Inflammatory macrophage (primary cell): Measurements from ENCODE around the gene POLR1F.
A peak's percentile ranks its signal among the peaks of the same experiment; 100 is the strongest.
"Not testable (repeated sequence)": the region's sequence is repeated elsewhere in the genome, so short reads cannot be mapped to it uniquely, and the experiment has no call there.

Source experiments
- DNase-seq, 2 donors: peaks; one replicate each; pipeline ENCODE4 v3.0.0-alpha.2; 2020 to 2022
- total RNA-seq, 18 experiments: gene quantifications; one replicate each; lab custom pipeline; 2026; ENCODE audit warnings: mixed read lengths in 6 of 18, inconsistent platforms in 2 of 18; lab: John Stamatoyannopoulos, UW

Gene POLR1F
- total RNA-seq = 19.8 to 49.5 (median 33.6) reads per million in 18 experiments

DNA sequence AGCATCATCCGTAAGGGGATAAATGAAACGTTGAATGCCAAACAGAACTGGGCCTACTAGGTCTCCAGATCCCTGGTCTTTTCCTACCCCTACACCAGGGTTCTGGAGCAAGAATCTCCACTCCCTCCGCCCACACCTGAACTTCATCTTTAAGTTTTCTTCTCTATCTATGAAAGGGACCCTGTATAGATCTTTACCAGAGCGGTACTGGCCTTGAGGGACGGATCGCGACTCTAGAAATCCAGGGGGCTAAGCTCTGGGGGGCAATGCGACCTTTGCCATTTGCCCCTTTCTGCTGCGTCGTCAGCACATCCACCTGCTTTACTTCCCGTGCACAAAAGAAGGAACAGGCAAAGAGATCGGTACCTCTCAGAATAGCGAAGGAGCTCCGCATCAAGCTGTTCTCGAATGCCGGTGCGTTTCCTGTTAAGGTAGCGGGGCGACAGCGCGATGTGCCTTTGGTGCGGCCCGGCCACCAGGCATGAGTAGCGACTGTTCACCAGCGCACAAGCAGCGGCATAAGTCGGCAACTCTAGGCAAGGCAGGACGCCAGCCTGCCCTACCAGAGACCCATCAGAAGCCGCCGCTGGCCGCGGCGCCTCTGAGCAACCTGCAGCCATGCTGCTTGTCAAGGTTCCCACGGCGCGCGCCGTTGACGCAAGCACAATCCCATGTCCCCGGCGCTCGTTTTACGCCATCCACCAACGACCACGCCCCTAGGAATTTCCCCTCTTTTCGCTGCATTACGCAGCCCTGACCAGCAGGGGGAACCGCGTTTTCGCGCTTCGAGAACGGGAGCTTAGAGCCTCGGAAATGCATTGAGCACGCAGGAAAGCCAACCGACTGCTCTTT is at the start of gene POLR1F:
TSS of gene POLR1F (minus strand) at position 641 of the 852 bp plus-strand sequence. CDS start at position 620, 21 bp downstream.
- DNase-seq = peak; percentile 96 to 98

DNA sequence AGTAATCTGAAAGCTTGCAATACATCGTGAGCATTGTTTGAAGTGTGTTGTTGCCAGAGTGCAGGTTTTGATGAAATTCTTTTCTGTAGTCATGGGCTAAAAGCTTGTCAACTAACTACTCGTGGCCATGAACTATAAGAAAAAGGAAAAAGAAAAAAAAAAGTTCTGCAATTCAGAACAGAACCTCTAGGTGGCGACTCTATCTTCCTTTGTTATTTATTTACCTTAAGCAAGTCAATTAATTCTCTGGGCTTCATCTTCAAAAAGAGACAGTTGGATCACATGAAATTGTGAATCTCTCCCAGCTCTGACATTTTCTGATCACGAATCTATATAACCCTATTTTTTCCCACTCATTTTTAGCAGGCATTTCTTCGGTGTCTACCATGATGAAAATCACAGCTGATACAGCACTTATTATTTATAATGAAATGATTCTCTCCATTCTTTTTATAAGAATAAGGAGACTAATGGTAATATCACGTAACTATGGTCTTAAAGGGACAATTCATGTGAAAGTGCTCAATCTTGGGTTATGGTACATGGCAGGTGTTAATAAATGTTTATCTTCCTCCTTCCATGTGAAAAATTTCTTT is 45.8 kb upstream of the POLR1F start:
- peak; percentile 38 to 79 for DNase-seq

- no peak for DNase-seq
These were observed 43.2 kb upstream of the POLR1F start for GRCh38 chr7:19752020-19752419.

DNA sequence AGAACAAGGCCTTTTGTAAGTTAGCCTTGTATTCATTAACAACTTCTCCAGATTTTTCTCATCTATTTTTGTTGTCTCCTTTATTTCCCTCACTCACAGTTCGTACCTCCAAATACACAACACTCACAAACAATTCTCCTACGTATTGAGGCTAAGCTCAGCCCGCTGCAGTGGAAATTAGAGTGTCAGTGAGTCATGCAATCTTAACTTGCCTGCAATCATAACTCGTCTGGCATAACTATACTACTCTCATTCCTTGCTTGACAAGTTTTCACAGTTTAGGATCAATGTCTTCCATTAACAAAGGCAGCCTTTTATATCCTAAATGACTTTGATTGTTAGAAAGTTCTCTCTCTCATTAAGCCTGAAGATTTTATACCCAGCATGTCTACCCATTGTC is 40.8 kb upstream of the POLR1F start:
- no peak for DNase-seq

DNA sequence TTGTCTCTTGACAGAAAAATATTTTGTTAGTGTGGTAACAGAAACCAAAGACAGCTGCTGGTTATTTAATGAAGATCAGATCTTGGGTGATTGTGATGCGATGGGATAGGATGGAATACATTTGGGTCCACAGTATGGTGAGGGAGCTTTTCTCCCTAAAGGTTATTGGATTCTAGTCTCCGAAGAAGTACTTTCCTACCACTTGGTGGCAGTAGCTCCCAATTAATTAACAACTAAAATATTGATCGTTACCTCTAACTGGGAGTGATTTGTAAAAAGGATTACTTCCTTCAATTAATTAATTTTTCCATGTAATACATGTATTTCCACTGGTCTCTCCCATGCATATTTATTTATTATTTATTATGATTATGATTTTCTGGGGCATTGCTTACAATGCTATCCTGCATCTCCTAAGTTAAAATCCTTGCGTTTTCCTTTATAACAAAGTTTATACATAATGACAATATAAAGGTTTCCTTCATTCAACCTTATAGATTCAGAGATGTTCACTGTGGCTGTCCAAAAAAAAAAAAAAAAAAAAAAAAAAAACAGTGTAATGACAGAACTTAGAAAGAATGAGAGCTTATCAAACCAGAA is 39.0 kb upstream of the POLR1F start:
- DNase-seq = peak in 1 of 2 donors; percentile 27

- DNase-seq = no peak
These were observed 35.2 kb upstream of the POLR1F start for GRCh38 chr7:19744075-19744474.

GRCh38 chr7:19728716-19729115 is 19.9 kb upstream of the POLR1F start:
- DNase-seq = no peak

DNA sequence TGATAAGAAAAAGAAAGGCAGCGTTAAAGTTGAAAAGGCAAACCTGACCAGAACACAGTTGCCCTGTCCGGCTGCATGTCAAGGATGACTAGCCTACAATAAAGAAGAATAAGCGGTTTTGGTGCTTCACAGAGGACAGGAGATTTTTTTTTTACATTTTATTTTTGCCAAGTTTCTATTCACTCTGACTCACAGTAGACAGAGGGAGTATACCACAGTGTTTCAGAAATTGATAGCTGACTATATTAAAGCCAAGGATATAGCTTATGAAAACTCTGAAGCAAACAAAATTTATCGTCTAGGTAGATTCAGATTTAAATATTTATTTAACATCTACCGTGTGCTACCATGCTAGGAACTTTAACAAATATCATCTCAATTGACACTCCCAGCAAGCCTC is 16.9 kb upstream of the POLR1F start:
- no peak for DNase-seq

GRCh38 chr7:19715499-19715898 is 6.7 kb upstream of the POLR1F start:
- no peak for DNase-seq

DNA sequence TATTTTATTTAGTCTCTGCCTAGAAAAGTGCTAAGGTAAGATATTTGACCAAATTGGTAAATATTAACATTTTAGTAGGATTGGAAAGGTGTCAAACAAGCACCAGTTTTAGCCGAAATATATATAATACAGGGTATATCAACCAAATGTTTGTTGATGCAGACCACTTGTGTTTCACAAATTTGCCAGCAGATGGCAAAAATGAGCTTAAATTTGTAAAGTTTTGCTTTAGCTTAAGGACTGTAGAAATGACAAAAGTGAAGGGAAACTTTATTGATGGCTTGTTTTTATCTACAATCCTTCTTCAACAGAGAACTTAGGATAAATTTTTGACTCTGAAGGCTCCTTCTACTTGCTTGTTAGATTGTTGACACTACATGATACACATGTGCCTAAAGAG is 4.8 kb upstream of the POLR1F start:
- DNase-seq = peak; percentile 47 to 64

- no peak for DNase-seq
These were observed 377 bp upstream of the POLR1F start for GRCh38 chr7:19709249-19709578.

DNA sequence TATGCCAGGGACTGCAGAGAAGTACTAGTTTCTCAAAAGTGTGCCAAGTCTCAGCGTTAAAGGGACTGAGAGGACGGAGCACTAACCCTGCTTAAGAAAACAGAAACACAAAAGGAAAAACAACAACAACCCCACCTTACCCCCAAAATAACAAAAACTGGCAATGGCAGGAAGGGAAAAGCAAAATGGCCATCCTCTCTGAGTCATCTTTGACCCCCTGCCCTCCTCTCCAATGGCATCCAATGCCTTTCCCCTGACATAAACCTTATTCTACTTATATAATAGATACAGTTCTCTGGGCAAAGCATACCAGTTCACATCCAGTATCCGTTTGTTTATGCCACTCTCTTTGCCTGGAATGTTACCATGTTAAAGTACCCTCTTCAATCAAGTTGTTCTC is 1.6 kb downstream of the POLR1F start:
- DNase-seq = no peak

DNA sequence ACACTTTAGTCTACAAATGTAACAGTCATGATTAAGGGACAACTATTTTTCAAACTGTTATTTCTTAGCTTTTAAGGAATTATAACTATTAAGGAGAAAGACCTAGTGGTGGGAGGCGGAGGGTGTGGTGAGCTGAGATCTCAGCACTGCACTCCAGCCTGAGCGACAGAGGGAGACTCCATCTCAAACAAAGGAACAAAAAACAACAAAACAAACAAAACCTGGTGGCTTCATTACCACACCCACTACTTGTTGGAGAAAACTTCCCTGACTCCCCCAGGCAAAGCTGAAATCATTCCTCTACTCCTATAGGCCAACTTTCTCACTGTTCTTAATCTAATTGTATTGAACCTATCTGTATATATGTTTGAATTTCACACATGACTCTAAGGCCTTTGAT is 3.2 kb downstream of the POLR1F start:
- DNase-seq = no peak

- DNase-seq = no peak
These were observed 7.4 kb downstream of the POLR1F start for GRCh38 chr7:19701471-19701870.

DNA sequence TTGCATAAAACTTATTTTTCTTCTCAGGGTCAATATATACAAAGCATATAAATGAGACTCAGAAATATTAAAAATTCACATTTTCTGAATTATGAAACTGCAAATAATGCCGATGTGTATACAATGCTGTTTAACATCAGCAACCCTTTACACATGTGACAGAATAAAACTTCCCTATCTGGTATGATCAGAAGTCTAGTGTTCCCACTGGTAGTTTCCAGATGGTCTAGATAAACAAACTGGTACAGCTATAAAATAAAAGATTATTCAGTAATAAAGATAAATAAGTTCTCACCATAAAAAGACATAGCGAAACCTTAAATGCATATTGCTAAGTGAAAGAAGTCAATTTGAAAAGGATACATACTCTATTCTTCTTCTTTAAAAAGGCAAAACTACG is 7.9 kb downstream of the POLR1F start:
- DNase-seq = no peak

- DNase-seq = no peak
These were observed 10.5 kb downstream of the POLR1F start for GRCh38 chr7:19698331-19698730.

GRCh38 chr7:19696926-19697325 is 11.9 kb downstream of the POLR1F start:
- no peak for DNase-seq

DNA sequence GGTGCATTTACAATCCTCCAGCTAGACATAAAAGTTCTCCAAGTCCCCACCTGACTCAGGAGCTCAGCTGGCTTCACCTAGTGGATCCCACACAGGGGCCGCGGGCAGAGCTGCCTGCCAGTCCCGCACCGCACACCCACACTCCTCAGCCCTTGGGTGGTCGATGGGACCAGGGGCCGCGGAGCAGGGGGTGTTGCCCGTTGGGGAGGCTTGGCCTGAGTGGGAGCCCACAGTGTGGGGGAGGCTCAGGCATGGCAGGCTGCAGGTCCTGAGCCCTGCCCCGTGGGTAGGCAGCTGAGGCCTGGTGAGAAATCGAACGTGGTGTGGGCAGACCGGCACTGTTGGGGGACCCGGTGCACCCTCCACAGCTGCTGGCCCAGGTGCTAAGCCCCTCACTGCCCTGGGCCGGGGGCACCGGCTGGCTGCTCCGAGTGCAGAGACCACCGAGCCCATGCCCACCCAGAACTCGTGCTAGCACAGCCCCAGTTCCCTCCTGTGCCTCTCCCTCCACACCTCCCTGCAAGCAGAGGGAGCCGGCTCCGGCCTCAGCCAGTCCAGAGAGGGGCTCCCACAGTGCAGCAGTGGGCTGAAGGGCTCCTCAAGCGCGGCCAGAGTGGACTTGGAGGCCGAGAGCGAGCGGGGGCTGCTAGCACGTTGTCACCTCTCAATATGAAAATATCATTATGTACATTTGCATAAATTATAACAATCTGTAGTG is 16.6 kb downstream of the POLR1F start:
- no peak for DNase-seq

DNA sequence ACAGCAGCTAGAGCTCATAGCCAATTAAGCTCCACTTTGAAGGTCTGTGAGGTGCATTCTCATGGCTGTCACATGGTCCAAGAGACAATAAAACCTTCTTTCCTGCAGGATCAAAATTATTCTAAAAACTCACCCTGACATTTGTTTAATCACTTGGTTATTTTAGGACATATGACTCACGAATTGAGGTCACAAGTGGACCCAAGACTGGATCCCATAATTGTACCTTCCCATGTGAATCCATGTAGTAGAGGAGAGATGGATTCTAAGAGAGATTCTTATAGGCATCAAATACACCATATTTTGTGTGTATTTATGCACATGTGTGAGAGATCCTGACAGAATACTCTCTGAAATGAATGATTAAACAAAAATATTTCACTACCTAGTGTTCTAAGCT is 18.1 kb downstream of the POLR1F start:
- DNase-seq = no peak

DNA sequence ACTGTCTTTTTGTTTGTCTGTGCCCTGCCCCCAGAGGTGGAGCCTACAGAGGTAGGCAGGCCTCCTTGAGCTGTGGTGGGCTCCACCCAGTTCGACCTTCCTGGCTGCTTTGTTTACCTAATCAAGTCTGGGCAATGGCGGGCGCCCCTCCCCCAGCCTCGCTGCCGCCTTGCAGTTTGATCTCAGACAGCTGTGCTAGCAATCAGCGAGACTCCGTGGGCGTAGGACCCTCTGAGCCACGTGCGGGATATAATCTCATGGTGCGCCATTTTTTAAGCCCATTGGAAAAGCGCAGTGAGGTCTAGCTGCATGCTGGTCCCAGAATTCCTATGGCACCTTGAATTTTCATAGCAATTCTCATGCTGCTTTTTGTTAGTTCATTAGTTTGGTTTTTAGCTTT is 19.7 kb downstream of the POLR1F start:
- not testable (repeated sequence) for DNase-seq

DNA sequence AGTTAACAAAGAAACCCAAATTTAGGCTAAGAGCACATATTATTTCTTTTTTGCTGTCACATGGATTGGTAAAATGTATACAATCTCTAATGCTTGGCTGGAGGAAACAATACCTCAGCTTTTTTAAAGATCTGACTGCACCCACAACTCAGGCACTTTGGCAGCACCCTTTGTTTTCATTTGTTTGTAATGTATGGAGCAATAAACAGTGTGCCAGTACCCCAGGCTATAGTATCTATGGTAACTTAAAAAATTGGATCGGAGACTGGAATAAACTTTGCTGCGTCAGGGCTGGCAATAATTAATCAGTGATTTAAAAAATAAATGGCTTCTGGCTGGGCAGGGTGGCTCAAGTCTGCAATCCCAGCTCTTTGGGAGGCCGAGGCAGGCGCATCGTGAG is 27.2 kb downstream of the POLR1F start:
- no peak for DNase-seq

- DNase-seq = no peak
These were observed 31.7 kb downstream of the POLR1F start for GRCh38 chr7:19677180-19677579.

DNA sequence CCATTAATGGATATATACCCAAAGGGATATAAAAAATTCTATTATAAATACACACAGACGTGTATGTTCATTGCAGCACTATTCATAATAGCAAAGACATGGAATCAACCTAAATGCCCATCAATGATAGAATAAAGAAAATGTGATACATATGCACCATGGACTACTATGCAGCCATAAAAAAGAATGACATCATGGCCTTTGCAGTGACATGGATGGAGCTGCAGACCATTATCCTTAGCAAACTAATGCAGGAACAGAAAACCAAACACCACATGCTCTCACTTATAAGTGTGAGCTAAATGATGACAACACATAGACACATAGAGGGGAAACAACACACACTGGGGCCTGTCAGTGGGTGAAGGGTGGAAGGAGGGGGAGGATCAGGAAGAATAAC is 33.0 kb downstream of the POLR1F start:
- no peak for DNase-seq
